ENCODE data around the gene ENO2. TPM values are rescaled to one million over a fixed set of nuclear protein-coding genes. Genes with fewer than 3 reads are reported as not detected.

Gene ENO2
- total RNA-seq, 1 experiment from 2014 or later = 166 TPM

GRCh38 chr12:6967651-6968100 is 53.3 kb downstream of the ENO2 start:
- no peak overlapping the region for H3K9ac ChIP-seq (ENCODE audit: extremely low read depth, insufficient read length, low read length)
- peak overlapping the region in 1 of 3 experiments; percentile 85; a peak in 1 of 7 replicates for H3K27ac Mint-ChIP-seq

More at GRCh38 chr12:6967651-6968100, 53.3 kb downstream of the ENO2 start:
- H3K23ac ChIP-seq (ENCODE audit: insufficient read length, low read depth, low read length) = no peak overlapping the region
- H3K79me2 ChIP-seq (ENCODE audit: insufficient read depth, low read length) = peaks cover 15% of the 10 kb centered on the region; the same call in 1 of the 2 replicates
- H4K8ac ChIP-seq (replicated peaks; ENCODE audit: insufficient read length, low read depth, low read length) = no peak overlapping the region
- Mint-ChIP-seq H3K9me3 (no peaks in the 10 kb centered on the region; a peak in 2 of 5 replicates), H3K4me3 (0 out of 5 replicates have a peak overlapping the region, but pooled peaks of 1 of the 2 experiments have one; percentile 4), H3K27me3 (ENCODE audit: low read depth) (no peaks in the 10 kb centered on the region), H3K4me1 (peaks cover 36 to 55% of the 10 kb centered on the region in 2 experiments), H3K36me3 (ENCODE audit: insufficient read depth in 1 of 3, low read depth in 3 of 3) (peaks cover 39 to 67% (median 53%) of the 10 kb centered on the region in 3 experiments)
- no peaks in the 10 kb centered on the region for H3K27me3 ChIP-seq (ENCODE audit: insufficient read depth, low read length)
- no peaks in the 10 kb centered on the region for H3K9me3 ChIP-seq (ENCODE audit: control insufficient read depth, low read depth, low read length)
- H2BK5ac ChIP-seq (ENCODE audit: insufficient read length, low read length) = no peak overlapping the region
- H4K20me1 ChIP-seq (ENCODE audit: control insufficient read depth, insufficient read depth, insufficient read length) = peaks cover 2% of the 10 kb centered on the region
- H2BK120ac ChIP-seq (ENCODE audit: low read depth, low read length, poor library complexity, severe bottlenecking) = no peak overlapping the region
- WGBS (ENCODE audit: extremely low coverage, insufficient read length, low lambda C conversion rate) = no CpG with 5 or more reads among the region's 10 CpGs
- H3K23me2 ChIP-seq (ENCODE audit: insufficient read length, low read depth, low read length, poor library complexity, severe bottlenecking) = peaks cover 7% of the 10 kb centered on the region
- H2BK15ac ChIP-seq (ENCODE audit: low read depth, low read length) = no peak overlapping the region
- H3K27ac ChIP-seq (ENCODE audit: insufficient read length, low read depth, low read length) = no peak overlapping the region
- no peak overlapping the region for H2BK12ac ChIP-seq (ENCODE audit: insufficient read length, low read depth, low read length)
- no peak overlapping the region for H3K14ac ChIP-seq (ENCODE audit: insufficient read depth, low read length)
- H3T11ph ChIP-seq (ENCODE audit: low read length) = no peak overlapping the region
- H2BK20ac ChIP-seq (ENCODE audit: low read depth, low read length, poor library complexity, severe bottlenecking) = no peak overlapping the region
- H3K79me1 ChIP-seq (ENCODE audit: insufficient read depth, low read depth, low read length, poor library complexity, severe bottlenecking) = peaks cover 7% of the 10 kb centered on the region
- no peak overlapping the region for H2AK5ac ChIP-seq (ENCODE audit: insufficient read length, low read length)
- H3K4me1 ChIP-seq (ENCODE audit: insufficient read depth, low read length) = 0 out of 2 replicates have a peak, but pooled peaks cover 3% of the 10 kb centered on the region
- H3K4ac ChIP-seq (ENCODE audit: low read depth, low read length) = no peak overlapping the region
- no peak overlapping the region for H4K5ac ChIP-seq (ENCODE audit: insufficient read length, low read depth, low read length)
- H3K4me2 ChIP-seq (ENCODE audit: insufficient read depth, insufficient read length, low read length) = no peak overlapping the region
- no peak overlapping the region for H3K56ac ChIP-seq (ENCODE audit: insufficient read length, low read depth, low read length)
- no peak overlapping the region for H2AFZ ChIP-seq (ENCODE audit: low read length)
- H3K18ac ChIP-seq (ENCODE audit: insufficient read length, low read depth, low read length) = no peak overlapping the region
- TF ChIP-seq, protein P1, sequence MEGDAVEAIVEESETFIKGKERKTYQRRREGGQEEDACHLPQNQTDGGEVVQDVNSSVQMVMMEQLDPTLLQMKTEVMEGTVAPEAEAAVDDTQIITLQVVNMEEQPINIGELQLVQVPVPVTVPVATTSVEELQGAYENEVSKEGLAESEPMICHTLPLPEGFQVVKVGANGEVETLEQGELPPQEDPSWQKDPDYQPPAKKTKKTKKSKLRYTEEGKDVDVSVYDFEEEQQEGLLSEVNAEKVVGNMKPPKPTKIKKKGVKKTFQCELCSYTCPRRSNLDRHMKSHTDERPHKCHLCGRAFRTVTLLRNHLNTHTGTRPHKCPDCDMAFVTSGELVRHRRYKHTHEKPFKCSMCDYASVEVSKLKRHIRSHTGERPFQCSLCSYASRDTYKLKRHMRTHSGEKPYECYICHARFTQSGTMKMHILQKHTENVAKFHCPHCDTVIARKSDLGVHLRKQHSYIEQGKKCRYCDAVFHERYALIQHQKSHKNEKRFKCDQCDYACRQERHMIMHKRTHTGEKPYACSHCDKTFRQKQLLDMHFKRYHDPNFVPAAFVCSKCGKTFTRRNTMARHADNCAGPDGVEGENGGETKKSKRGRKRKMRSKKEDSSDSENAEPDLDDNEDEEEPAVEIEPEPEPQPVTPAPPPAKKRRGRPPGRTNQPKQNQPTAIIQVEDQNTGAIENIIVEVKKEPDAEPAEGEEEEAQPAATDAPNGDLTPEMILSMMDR (conservative IDR thresholded peaks at IDR 0.05) = no peak
- no peak for DNase-seq
- no peak overlapping the region for H4K91ac ChIP-seq (ENCODE audit: insufficient read length, low read depth, low read length)

Measured in H9 (cell line).